Mesenteric fat pad (tissue), 1 donor: Measurements from ENCODE around the gene SULT1A2. TPM values are rescaled to one million over a fixed set of nuclear protein-coding genes. Genes with fewer than 3 reads are reported as not detected.
"Not testable (repeated sequence)": the region's sequence is repeated elsewhere in the genome, so short reads cannot be mapped to it uniquely, and the experiment has no call there.

Experiments
- DNase-seq: peaks from one replicate; pipeline ENCODE4 v3.0.0-alpha.2; 2020; ENCODE audit warnings: low spot score
- total RNA-seq: library from RNA; stranded (reverse); fragmentation: NEBNext Ultra II Directional; extraction: Animal tissue kit (Norgen Biotek cat#: 25700); gene quantifications from one replicate; pipeline ENCODE4 v1.2.1, GENCODE V29; 2021
- donor health status: DM: yes; HTN: yes; CAD: no.

The SULT1A2 gene
- total RNA-seq, 1 donor from 2014 or later, result 2.5 TPM

DNA sequence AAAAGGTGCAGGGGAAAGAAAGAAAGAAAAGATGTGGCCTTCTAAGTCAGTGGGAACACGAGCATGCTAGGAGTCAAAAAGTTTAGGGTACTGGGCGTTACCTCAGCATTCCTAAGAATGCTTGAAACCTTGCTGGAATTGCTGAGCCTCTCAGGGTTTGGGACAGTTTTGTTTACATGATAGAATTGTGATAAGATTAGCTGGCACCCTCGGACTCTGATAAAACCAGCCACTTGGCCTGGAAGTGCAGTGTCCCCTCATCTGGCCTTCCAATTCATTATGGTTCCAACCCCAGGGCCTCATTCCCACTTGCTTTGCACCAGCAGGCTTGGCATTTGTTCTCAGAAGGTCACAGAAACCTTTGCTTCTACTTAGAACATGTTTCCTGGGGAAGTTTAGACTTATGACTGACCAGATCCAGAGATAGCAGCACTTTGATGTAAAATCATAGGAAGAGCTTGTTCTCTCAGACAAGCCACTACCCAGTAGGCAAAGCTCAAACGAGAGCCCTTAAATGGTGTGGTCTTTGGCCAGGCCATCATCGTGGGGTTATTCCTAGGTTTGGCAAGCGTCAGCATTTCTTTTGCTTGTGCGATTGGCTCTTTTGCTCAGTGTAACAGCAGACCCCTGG is 35.2 kb downstream of the SULT1A2 start:
- DNase-seq, result no peak

DNA sequence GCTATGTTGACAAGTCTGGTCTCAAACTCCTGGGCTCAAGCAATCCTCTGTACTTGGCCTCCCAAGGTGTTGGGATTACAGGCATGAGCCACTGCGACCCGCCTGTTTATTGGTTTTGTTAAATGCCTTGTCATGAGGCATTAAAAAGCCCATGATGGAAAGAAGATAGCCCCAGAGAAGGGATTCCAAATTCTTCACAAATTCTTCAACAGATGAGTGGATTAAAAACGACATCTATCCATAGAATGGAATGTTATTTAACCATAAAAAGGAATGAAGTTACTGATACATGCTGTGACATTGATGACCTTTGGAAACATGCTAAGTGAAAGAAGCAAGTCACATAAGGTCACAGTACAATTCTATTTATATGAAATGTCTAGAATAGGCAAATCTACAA is 38.4 kb downstream of the SULT1A2 start:
- DNase-seq, result no peak

DNA sequence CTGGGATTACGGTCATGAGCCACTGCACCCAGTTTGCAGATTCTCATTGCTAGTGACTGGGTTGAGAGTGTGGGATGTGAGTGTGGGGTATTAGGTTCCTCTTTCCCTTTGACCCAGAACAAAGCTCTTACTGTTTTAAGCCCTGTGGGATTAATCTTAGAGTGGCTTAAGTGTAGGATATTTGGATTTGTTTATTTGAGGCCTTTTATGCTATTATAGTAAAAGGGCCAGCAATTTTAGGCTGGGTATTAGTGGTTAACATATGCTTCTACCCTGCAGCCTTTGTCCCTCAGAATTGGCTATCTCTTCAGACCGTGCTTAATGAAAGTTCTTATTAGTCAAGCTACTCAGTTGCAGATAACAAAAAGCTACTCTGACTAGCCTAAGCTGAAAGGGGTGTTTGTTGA is 39.9 kb downstream of the SULT1A2 start:
- DNase-seq, result no peak

DNA sequence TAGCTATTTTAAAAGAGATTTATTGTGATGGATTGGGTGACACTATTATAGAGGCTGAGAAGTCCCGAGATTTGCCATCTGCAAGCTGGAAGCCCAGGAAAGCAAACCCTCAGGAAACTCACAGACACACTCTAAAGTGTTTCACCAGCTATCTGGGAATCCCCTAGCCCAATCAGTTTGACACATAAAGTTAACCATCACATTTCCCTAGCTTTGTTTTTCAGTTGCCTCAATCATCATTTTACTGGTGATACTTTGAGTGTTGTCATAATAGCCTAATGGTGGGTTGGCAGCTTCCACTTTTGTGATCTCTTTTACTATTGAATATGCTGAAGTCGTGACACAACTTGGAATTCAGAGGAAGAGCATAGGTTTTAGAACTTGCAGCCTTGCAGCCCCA is 41.3 kb downstream of the SULT1A2 start:
- DNase-seq, result no peak

DNA sequence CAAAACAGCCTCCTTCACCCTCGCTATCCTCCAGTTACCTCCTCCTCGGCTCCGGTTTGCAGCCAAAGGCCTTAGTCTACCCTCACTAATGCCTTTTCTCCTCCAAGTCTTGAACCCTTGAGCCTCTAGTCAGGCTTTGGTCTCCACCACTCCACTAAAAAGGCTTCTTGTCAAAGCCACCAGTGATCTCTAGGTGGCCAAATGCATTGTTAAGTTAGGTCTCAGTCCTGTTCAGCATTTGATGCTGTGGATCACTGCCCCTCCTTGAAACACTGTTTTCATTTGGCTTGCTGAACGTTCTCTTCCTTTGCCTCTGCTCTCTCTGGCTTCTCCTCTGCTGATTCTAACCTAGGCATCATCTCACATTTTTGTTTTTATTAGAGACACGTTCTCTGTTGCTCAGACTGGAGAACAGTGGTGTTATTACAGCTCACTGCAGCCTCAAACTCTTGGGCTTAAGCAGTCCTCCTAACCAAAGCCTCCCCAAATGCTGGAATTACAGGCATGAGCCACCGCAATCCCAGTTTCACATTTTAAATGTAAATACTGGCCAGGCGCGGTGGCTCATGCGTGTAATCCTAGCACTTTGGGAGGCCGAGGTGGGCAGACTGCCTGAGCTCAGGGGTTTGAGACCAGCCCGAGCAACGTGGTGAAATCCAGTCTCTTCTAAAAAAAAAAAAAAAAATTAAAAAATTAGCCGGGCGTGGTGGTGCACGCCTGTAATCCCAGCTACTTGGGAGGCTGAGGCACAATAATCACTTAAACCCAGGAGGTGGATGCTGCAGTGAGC is 42.0 kb downstream of the SULT1A2 start:
- no peak for DNase-seq

DNA sequence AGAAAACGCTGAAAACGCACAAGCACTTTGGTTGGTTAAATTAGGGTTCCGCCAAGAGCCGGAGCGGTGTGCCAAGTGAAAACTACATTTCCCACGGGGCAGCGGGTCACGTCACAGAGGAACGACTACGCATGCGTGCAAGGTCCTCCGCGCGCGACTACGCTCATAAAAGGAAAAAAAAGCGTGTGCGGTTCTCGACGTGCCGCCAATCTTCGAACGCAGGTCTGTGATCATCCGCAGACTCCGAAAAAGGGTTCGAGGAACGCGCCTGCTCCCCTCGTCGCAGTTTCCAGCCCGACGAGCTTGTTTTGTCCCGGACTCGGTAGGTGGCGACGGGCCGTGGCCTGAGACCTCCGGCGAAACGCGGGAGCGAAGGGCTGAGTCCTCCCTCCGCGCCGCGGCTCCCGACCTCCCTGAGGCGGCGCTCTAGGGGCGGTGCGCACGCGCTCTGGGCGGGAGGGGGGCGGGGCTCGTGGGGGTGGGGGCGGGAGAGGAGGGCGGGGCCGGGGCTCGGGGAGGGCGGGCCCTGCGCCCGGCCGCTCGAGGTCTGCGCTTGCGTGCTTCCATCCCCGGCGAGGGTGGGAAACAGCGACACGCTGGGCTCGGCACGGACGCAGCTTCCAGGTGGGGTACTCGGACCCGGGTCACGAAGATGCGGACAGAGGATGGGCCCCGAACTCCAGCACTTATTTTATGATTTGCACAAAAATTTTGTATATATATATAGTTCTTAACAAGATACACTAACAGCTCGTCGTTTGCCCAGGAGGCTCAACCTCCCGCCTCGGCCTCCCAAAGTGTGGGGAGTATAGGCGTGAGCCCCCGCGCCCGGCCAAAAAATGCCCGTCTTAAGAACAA is 42.8 kb downstream of the SULT1A2 start, which contains the start of gene SGF29:
Gene SGF29, plus strand, starts transcription at position 145 of the 858 bp plus-strand sequence. CDS start 27,150 bp downstream, outside the sequence.
- peak; percentile 96 for DNase-seq

DNA sequence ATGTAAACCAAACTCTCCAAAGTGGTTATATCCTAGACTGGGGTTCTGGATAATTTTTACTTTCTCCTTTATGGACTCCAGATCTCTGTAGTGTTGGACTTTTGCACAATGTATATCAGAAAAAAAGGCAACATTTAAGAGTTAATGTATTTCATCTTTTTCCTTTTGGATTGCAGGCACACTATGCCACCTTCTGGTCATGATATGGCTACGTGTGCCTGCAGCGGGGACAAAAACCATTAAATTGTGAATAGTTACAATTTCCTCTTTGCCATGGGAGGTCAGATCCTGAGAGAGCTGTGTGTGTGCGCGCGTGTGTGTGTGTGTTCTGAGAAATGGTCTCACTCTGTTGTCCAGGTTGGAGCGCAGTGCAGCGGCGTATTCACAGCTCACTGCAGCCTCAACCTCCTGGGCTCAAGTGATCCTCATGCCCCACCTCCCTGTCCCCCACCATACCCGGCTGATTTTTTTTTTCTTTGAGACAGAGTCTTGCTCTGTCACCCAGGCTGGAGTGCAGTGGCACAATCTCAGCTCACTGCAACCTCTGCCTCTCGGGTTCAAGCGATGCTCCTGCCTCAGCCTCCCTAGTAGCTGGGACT is 47.5 kb downstream of the SULT1A2 start:
- DNase-seq, result no peak

DNA sequence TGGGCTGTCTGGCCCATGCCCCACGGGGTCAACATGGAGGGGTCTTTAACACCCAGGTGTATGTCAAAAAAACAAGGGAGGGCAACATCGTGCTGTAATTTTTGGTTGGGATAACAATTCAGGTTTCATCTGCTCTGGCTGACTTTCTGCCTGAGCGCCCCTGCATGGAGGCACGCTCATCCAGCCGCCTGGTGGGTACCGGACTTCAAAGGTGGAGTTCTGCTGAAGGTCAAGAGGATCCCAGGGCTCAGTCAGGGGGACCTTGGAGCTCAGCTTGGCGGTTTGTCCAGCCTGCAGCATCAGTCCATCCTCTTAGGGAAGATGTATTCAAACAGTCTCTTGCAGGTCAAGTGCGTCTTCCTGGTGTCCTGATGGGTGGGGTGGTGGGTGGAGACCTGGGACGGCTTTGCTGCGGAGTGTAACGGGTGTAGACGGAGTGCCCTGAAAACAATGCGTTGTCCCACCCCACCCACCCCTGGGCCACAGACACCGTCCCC is 48.5 kb downstream of the SULT1A2 start:
- no peak for DNase-seq

DNA sequence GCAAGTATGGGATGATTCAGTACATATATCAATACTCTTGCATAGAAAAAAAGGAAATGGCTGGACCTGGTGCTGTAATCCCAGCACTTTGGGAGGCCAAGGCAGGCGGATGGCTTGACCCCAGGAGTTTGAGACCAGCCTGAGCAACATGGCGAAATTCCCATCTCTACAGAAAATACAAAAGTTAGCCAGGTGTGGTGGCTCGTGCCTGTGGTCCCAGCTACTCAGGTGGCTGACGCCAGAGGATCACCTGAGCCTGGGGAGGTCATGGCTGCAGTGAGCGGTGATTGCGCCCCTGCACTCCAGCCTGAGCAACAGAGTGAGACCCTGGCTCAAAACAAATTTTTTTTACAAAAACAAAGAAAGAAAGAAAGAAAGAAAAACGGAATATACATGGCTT is 50.2 kb downstream of the SULT1A2 start:
- DNase-seq, result no peak

DNA sequence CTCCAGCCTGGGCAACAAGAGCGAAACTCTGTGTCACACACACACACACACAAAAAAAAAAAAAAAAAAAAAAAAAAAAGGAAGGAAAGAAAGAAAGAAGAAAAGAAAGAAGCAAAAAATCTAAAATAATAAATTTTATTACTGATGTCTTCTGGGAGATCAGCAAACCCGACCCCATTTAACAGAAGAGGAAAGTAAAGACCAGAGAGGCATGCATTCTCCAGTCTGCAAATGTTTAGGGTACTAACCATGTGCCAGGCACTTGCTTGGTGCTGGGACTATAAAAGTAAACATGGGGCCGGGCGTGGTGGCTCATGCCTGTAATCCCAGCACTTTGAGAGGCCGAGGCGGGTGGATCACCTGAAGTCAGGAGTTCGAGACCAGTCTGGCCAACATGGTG is 50.9 kb downstream of the SULT1A2 start:
- DNase-seq, result not testable (repeated sequence)

DNA sequence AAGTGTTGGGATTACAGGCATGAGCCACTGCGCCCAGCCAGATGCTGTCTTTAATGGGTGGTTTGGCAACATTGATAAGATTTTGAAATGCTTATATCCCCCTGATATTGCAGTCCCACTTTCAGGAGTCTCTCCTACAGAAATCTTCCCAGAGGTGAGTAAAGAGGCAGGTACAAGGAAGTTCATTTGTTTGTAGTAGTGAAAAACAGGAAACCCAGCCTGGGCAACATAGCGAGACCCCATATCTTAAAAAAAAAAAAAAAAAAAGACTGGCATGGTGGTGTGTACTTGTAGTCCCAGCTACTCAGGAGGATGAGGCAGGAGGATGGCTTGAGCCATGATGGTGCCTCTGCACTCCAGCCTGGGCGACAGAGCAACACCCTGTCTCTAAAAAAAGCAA is 51.9 kb downstream of the SULT1A2 start:
- no peak for DNase-seq

DNA sequence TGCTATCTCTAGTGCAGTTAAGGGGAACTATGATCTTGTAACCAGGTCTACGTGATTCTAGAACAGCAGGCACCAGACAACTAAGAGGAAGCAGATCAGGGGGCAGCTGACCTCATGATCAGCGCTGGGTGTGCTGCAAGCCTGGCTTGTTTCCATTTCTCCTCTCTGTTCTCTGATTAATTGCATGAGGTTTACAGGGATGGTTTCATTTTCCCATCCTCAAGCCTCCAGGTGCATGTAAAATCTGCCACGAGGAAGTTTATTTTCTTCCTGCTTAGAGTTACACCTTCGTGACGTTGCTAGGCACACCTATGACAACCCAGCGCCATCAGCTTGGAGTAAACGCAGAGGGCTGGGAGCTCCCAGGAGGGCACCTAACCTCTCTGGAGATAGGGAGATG is 53.8 kb downstream of the SULT1A2 start:
- DNase-seq, result no peak

DNA sequence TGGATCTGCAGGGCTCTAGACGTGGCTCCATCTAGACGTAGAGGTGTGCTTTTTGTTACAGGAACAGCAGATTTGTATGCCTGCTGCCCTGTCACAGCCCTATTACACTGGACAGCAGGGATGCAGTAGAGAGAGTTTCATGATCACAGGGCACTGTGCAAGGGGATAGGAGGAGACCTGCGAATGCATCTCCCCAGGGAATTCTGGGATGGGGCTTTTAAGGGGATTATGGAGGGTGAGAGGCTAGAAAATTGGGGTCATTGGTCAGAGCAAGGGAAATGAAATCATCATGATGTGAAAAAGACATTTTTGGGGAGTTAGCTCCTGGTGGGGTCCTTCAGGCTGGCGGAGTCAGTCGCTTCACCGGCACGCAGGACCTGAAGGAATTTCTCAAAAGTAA is 54.2 kb downstream of the SULT1A2 start:
- DNase-seq, result no peak

Other genes with a start within 250 kb of the SULT1A2 start
- gene NPIPB6, start 233.5 kb downstream of the SULT1A2 start, total RNA-seq, result 4.7 TPM
- 88.7 TPM for gene EIF3CL, start 193.2 kb downstream of the SULT1A2 start, total RNA-seq
- not detected for gene NPIPB7, start 124.7 kb downstream of the SULT1A2 start, total RNA-seq
- gene CLN3, start 105.0 kb downstream of the SULT1A2 start, total RNA-seq, result 25.2 TPM
- gene APOBR, start 102.4 kb downstream of the SULT1A2 start, total RNA-seq, result 4.1 TPM
- gene IL27, start 90.2 kb downstream of the SULT1A2 start, total RNA-seq, result not detected
- gene NUPR1, start 58.1 kb downstream of the SULT1A2 start, total RNA-seq, result 116 TPM
- gene SGF29, start 43.1 kb downstream of the SULT1A2 start, total RNA-seq, result 16.6 TPM
- gene SULT1A1, start 13.0 kb upstream of the SULT1A2 start, total RNA-seq, result 36.2 TPM
- 1.9 TPM for gene NPIPB8, start 41.0 kb upstream of the SULT1A2 start, total RNA-seq
- gene EIF3C, start 114.4 kb upstream of the SULT1A2 start, total RNA-seq, result 494 TPM
- gene NPIPB9, start 154.7 kb upstream of the SULT1A2 start, total RNA-seq, result not detected
- 106 TPM for gene ATXN2L, start 225.9 kb upstream of the SULT1A2 start, total RNA-seq
- gene TUFM, start 249.3 kb upstream of the SULT1A2 start, total RNA-seq, result 113 TPM